Right ventricle myocardium inferior (tissue), 1 donor: ENCODE measurements around the gene PPP1CB. TPM values are rescaled to one million over a fixed set of nuclear protein-coding genes. Genes with fewer than 3 reads are reported as not detected.
A peak's percentile ranks its signal among the peaks of the same experiment; 100 is the strongest.
"Not testable (repeated sequence)": the region's sequence is repeated elsewhere in the genome, so short reads cannot be mapped to it uniquely, and the experiment has no call there.

Experiments
- ATAC-seq: fragments of 200-7000 bp; cut with Tn5 transposase; one replicate; pipeline ENCODE4 v1.9.1; 2020; ENCODE audit warnings: mild to moderate bottlenecking, moderate library complexity
- DNase-seq: peaks from one replicate; pipeline ENCODE4 v3.0.0; 2021; ENCODE audit errors: missing footprints
- intact Hi-C: fragments of 100-400 bp; cut with DNase I; formaldehyde crosslinking; loops from one replicate; pipeline ENCODE4 v1.11.0; 2022
- total RNA-seq: library from RNA; stranded (reverse); fragmentation: NEBNext Ultra II Directional; extraction: Animal tissue kit (Norgen Biotek cat#: 25700); gene quantifications from one replicate; pipeline ENCODE4 v1.2.1, GENCODE V29; 2021
- donor health status: DM: no; HTN: yes; CAD: no; lungs with severe emphysema.

Gene PPP1CB
- total RNA-seq, 1 donor from 2014 or later = 397 TPM

GRCh38 chr2:28766070-28766469 is 14.4 kb downstream of the PPP1CB start:
- intact Hi-C loops = no loop called here
- ATAC-seq = no peak
- DNase-seq = no peak

- no peak for ATAC-seq
- no peak for DNase-seq
- intact Hi-C loops = no loop called here
These were observed 15.7 kb downstream of the PPP1CB start for GRCh38 chr2:28767337-28767736.

- DNase-seq = no peak
- ATAC-seq = no peak
- intact Hi-C loops = no loop called here
These were observed 16.8 kb downstream of the PPP1CB start for GRCh38 chr2:28768422-28768821.

- ATAC-seq (no peak), DNase-seq (no peak)
- intact Hi-C loops = no loop called here
These were observed 17.3 kb downstream of the PPP1CB start for GRCh38 chr2:28768952-28769351.

DNA sequence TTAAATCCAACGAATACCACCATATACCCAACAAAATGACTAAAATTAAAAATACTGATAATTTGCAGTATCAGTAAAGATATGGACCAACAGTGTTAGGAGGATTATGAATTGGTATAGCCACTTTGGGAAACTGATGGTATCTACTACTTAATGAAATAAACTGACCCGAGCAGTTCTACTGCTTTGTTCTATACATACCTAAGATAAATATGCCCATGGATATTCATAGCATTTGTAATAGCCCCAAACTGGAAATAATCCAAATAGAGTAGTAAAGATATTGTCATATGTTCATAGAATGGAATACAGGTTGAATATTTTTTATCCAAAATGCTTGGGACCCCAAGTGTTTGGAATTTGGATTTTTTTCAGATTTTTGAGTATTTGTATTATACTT is 20.7 kb downstream of the PPP1CB start:
- DNase-seq (no peak), ATAC-seq (no peak)
- intact Hi-C loops = no loop called here

DNA sequence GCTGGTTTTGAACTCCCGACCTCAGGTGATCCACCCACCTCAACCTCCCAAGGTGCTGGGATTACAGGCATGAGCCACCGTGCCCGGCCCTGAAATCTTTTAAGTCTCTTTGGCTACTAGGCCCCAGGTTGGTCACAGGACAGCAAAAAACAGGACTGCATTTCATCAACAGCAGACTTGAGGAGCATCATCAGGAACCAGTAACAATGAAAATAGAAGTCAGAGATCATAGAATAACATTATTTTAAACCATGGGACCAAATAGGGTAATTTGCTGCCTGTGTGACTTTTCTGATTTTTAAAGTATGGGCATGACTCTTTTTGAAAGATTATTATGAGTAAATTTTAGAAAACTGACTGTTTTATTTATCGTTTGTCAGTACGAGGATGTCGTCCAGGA is 24.8 kb downstream of the PPP1CB start:
- ATAC-seq = no peak
- intact Hi-C loops = no loop called here
- no peak for DNase-seq

DNA sequence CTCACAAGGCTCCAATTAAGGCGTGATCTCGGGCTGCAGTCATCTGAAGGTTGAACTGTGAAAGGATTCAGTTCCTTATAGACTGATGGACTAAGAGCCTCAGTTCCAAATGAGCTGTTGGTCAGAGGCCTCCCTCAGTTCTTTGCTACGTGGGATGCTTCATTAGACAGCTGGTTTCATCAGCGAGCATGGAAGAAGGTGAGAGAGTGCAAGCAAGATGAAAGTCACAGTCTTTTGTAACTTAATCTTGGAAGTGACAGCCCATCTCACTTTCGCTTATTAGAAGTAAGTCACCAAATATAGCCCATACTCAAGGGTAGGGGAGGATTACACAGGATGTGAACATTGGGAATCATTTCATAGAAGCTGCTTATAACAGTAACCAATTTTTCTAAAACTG is 26.8 kb downstream of the PPP1CB start:
- ATAC-seq (no peak), DNase-seq (no peak)
- intact Hi-C loops = no loop called here

GRCh38 chr2:28779001-28779400 is 27.4 kb downstream of the PPP1CB start:
- intact Hi-C loops = no loop called here

GRCh38 chr2:28780496-28780895 is 28.9 kb downstream of the PPP1CB start:
- intact Hi-C loops = no loop called here
- ATAC-seq (no peak), DNase-seq (no peak)

More at GRCh38 chr2:28779001-28779400, 27.4 kb downstream of the PPP1CB start:
- no peak for DNase-seq
- no peak for ATAC-seq

DNA sequence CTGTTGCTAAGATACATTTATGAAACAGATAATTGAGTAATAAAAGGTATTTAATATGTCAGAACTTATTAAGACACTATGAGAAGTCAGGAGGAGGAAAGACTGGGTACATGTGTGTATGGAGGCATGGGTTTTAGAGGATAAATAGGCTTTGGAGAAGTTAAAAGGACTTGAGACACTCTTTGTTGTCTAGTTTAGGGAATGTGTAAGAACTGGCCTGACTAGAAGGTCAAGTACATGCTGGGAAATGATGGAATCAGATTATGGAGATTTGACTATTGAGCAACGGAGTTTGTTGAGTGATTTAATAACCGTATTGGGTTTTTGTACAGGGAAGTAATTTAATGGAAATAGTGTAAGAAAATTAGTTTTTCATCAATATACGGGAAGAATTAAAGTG is 30.8 kb downstream of the PPP1CB start:
- intact Hi-C loops = no loop called here
- no peak for DNase-seq
- ATAC-seq = no peak

DNA sequence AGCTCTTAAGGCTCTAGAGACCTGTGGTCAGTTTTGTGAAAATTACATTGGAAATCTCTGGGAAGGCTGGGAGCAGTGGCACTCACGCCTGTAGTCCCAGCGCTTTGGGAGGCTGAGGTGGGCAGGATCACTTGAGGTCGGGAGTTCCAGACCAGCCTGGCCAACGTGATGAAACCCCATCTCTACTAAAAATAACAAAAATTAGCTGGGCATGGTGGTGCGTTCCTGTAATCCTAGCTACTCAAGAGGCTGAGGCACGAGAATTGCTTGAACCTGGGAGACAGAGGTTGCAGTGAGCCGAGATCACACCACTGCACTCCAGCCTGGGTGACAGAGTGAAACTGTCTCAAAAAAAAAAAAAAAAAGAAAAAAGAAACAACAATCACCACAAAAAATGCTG is 32.9 kb downstream of the PPP1CB start:
- intact Hi-C loops, ATAC-seq, DNase-seq: not testable (repeated sequence)

DNA sequence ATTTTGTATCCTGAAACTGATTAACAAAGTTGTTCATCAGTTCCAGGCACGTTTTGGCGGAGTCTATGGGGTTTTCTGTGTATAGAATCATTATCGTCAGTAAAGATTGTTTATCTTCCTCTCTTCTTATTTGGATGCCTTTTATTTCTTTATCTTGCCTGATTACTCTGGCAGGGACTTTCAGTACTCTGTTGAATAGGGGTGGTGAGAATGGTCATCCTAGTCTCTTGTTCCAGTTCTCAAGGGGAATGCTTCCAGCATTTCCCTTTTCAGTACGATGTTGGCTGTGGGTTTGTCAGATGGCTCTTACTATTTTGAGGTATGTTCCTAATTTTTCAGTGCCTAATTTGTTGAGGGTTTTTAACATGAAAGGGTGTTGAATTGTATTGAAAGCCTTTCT is 45.0 kb downstream of the PPP1CB start:
- intact Hi-C loops = no loop called here
- DNase-seq (no peak), ATAC-seq (no peak)

DNA sequence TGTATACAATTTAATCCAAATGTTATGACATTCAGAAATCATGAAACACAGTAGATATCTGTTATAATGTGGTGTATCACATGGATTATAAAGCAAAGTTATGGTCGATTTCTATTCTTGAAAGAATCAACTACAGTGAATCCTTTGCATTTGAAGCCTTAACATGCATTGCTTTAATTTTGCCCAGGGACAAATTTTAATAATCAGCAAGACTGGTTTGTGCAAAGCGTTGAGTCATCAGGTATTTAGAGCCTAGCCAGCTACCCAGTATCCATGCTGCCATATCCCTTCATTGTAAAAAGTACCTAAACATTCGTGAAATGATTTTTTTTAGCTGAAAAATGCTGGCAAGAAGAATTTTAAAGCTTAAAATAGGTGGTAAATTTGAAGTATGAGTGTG is 50.1 kb downstream of the PPP1CB start:
- ATAC-seq (no peak), DNase-seq (no peak)
- intact Hi-C loops = no loop called here

DNA sequence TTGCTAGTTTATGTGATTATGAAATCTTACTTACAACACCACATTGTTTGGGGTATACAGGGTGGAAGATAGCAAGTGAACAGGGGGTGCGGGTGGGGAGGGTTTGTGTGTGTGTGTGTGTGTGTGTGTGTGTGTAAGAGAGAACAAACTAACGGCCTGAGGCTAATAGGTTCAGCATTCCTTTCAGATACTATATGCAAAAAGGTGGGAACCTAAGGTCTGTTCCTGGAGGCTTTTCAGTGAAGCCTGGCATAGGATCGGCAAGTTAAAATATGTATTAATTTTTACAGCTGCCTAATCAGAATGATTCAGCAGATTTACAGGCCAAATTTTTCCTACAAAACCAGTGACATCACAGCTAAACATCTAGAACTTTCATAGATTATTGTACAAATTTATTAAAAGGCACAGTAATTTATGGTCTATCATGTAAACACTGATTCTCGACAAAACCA is 51.4 kb downstream of the PPP1CB start:
- intact Hi-C loops = no loop called here
- ATAC-seq (peak; percentile 23), DNase-seq (no peak)

DNA sequence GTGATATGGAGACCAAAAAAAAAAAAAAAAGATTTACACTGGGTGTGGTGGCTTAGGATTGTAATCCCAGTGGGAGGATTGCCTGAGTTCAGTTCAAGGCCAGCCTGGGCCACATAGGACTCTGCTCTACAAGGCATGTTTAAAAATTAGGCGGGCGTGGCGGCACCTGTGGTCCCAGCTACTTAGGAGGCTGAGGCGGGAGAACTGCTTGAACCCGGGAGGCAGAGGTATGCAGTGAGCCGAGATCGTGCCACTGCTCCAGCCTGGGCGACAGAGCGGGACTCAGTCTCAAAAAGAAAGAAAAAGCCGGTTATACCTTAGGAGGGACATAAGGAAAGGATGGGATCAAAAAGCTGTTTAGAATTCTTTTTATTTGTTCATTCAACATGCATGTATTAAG is 58.3 kb downstream of the PPP1CB start:
- intact Hi-C loops = no loop called here
- ATAC-seq (no peak), DNase-seq (no peak)

GRCh38 chr2:28810384-28811285 is 59.0 kb downstream of the PPP1CB start, which contains the start of gene SPDYA:
SPDYA (plus strand) TSS chr2:28810834; CDS start chr2:28816015, 5,181 bp downstream.
- peak; percentile 90 for DNase-seq
- peak; percentile 94 for ATAC-seq
- intact Hi-C loops = no loop called here

GRCh38 chr2:28818053-28818452 is 66.4 kb downstream of the PPP1CB start:
- DNase-seq (no peak), ATAC-seq (no peak)
- intact Hi-C loops = no loop called here

GRCh38 chr2:28821295-28821958 is 69.8 kb downstream of the PPP1CB start:
- ATAC-seq (no peak), DNase-seq (no peak)
- intact Hi-C loops = no loop called here

GRCh38 chr2:28822036-28822435 is 70.4 kb downstream of the PPP1CB start:
- intact Hi-C loops = no loop called here
- ATAC-seq (no peak), DNase-seq (no peak)

- ATAC-seq = no peak
- no peak for DNase-seq
- intact Hi-C loops = no loop called here
These were observed 72.6 kb downstream of the PPP1CB start for GRCh38 chr2:28824207-28824606.
